H1 (cell line): ENCODE measurements around the gene KCP. TPM values are rescaled to one million over a fixed set of nuclear protein-coding genes. Genes with fewer than 3 reads are reported as not detected.

ENCODE experiments used
- CTCF ChIA-PET: fragments of 300-600 bp; sonication (Branson Sonifier 250); formaldehyde crosslinking; loops from one replicate; lab custom pipeline; 2021; ENCODE audit not compliant: partially characterized antibody; lab: Charles Lee
- POLR2A ChIA-PET: fragments of 300-600 bp; sonication (Branson Sonifier 250); formaldehyde crosslinking; loops from one replicate; lab custom pipeline; 2021; ENCODE audit warnings: inconsistent platforms; ENCODE audit not compliant: partially characterized antibody; lab: Charles Lee
- DNase-seq, 2 experiments: peaks; one replicate each; pipeline versions ENCODE4 v3.0.0 to v3.0.0-alpha.2; 2010 to 2022; ENCODE audit warnings: low spot score in 2 of 2, low read depth in 1 of 2, mixed read lengths in 1 of 2
- FAIRE-seq: peaks from 2 replicates; lab custom pipeline; 2011; peaks lifted over from hg19 to GRCh38; lab: Jason Lieb, UNC
- H2AFZ ChIP-seq: 2 replicates; pipeline ENCODE4 v1.8.1; 2012; ENCODE audit warnings: low read length, inconsistent platforms
- H2AK5ac ChIP-seq: 2 replicates; pipeline ENCODE4 v1.6.1; 2013; ENCODE audit warnings: low read depth, low read length
- H2BK120ac ChIP-seq: replicated peaks from 2 replicates; pipeline ENCODE3; 2013; ENCODE audit warnings: low read depth, low read length, inconsistent platforms
- H2BK12ac ChIP-seq: 2 replicates; pipeline ENCODE4 v1.6.1; 2013; ENCODE audit warnings: low read depth, low read length
- H2BK15ac ChIP-seq: 2 replicates; pipeline ENCODE4 v1.6.1; 2013; ENCODE audit warnings: low read length
- H2BK20ac ChIP-seq: 2 replicates; pipeline ENCODE4 v1.6.1; 2013; ENCODE audit warnings: low read length
- H2BK5ac ChIP-seq: 2 replicates; pipeline ENCODE4 v1.6.1; 2013; ENCODE audit warnings: low read depth, low read length
- H3K14ac ChIP-seq: 2 replicates; pipeline ENCODE4 v1.6.1; 2013; ENCODE audit warnings: inconsistent platforms; ENCODE audit not compliant: insufficient read length
- H3K18ac ChIP-seq: 2 replicates; pipeline ENCODE4 v1.6.1; 2013; ENCODE audit warnings: low read length; ENCODE audit errors: extremely low read depth
- H3K23ac ChIP-seq: 2 replicates; pipeline ENCODE4 v1.6.1; 2013; ENCODE audit warnings: inconsistent platforms; ENCODE audit not compliant: insufficient read length
- H3K23me2 ChIP-seq: 2 replicates; pipeline ENCODE4 v1.6.1; 2013; ENCODE audit warnings: low read depth, low read length
- H3K27ac ChIP-seq: 2 replicates; pipeline ENCODE4 v1.6.1; 2011; ENCODE audit warnings: low read depth, low read length, inconsistent platforms
- H3K27me3 ChIP-seq, 4 experiments: replicated peaks in 1 of 4; 1 replicate in 1 of 4; 2 replicates in 3 of 4; pipeline versions ENCODE4 v1.6.1 to v1.8.1; 2011 to 2013; ENCODE audit warnings: low read length in 3 of 4, mild to moderate bottlenecking in 3 of 4, inconsistent platforms in 2 of 4, mixed read lengths in 2 of 4, moderate library complexity in 1 of 4; ENCODE audit not compliant: control insufficient read depth in 3 of 4, insufficient read depth in 3 of 4; ENCODE audit errors: extremely low read depth in 1 of 4
- H3K36me3 ChIP-seq, 4 experiments: 2 replicates each; pipeline versions ENCODE4 v1.6.1 to v1.8.1; 2011 to 2013; ENCODE audit warnings: mild to moderate bottlenecking in 4 of 4, low read length in 3 of 4, moderate library complexity in 2 of 4, control low read depth in 1 of 4, inconsistent platforms in 1 of 4; ENCODE audit not compliant: insufficient read depth in 4 of 4, control insufficient read depth in 2 of 4
- H3K4ac ChIP-seq: replicated peaks from 2 replicates; pipeline ENCODE3; 2013; ENCODE audit warnings: low read length, low read depth, mixed read lengths, inconsistent platforms; ENCODE audit not compliant: insufficient read length
- H3K4me1 ChIP-seq, 4 experiments: replicated peaks in 1 of 4; 1 replicate in 1 of 4; 2 replicates in 3 of 4; pipeline versions ENCODE4 v1.6.1 to v1.8.1; 2011 to 2013; ENCODE audit warnings: low read length in 3 of 4, inconsistent platforms in 2 of 4, mixed read lengths in 1 of 4; ENCODE audit not compliant: insufficient read depth in 4 of 4, control insufficient read depth in 3 of 4
- H3K4me2 ChIP-seq, 2 experiments: 2 replicates each; pipeline versions ENCODE4 v1.6.1 to v1.8.1; 2011 to 2013; ENCODE audit warnings: low read depth in 2 of 2, low read length in 2 of 2, control low read depth in 1 of 2, inconsistent platforms in 1 of 2, mild to moderate bottlenecking in 1 of 2; ENCODE audit not compliant: insufficient read depth in 1 of 2
- H3K4me3 ChIP-seq, 4 experiments: fragments of 200-600, 300-600 bp in 1 of 4; sonication (generic), shearing (Covaris generic), sonication (Bioruptor Twin) in 1 of 4; 2 replicates each; pipeline versions ENCODE4 v1.5.1 to v1.8.1; 2011 to 2016; ENCODE audit warnings: low read length in 4 of 4, low read depth in 3 of 4, control low read depth in 2 of 4, inconsistent platforms in 2 of 4, mild to moderate bottlenecking in 2 of 4, mixed read lengths in 1 of 4, moderate library complexity in 1 of 4; ENCODE audit not compliant: insufficient read depth in 2 of 4; ENCODE audit errors: extremely low read depth in 1 of 4
- H3K56ac ChIP-seq: replicated peaks from 2 replicates; pipeline ENCODE3; 2013; ENCODE audit warnings: low read depth, mild to moderate bottlenecking, mixed read lengths, low read length, inconsistent platforms; ENCODE audit not compliant: insufficient read length
- H3K79me1 ChIP-seq: 2 replicates; pipeline ENCODE4 v1.6.1; 2013; ENCODE audit warnings: low read depth, low read length, control low read depth
- H3K79me2 ChIP-seq, 2 experiments: 2 replicates each; pipeline versions ENCODE4 v1.6.1 to v1.8.1; 2012 to 2013; ENCODE audit warnings: low read length in 2 of 2, mild to moderate bottlenecking in 2 of 2, inconsistent platforms in 1 of 2; ENCODE audit not compliant: insufficient read depth in 2 of 2, control insufficient read depth in 1 of 2
- H3K9ac ChIP-seq, 4 experiments: replicated peaks in 1 of 4; 1 replicate in 1 of 4; 2 replicates in 3 of 4; pipeline versions ENCODE4 v1.6.1 to v1.8.1; 2011 to 2013; ENCODE audit warnings: low read depth in 3 of 4, low read length in 3 of 4, control low read depth in 2 of 4, mild to moderate bottlenecking in 2 of 4, moderate library complexity in 2 of 4, inconsistent platforms in 1 of 4; ENCODE audit errors: extremely low read depth in 1 of 4
- H3K9me3 ChIP-seq, 2 experiments: 2 replicates each; pipeline versions ENCODE4 v1.6.1 to v1.8.1; 2012 to 2013; ENCODE audit warnings: mild to moderate bottlenecking in 2 of 2, moderate library complexity in 2 of 2, control low read depth in 1 of 2, inconsistent platforms in 1 of 2, low read depth in 1 of 2, low read length in 1 of 2, mixed read lengths in 1 of 2; ENCODE audit not compliant: insufficient read depth in 2 of 2
- H4K20me1 ChIP-seq, 2 experiments: replicated peaks in 1 of 2; 2 replicates each; pipeline versions ENCODE3 to v1.8.1; 2011 to 2013; ENCODE audit warnings: inconsistent platforms in 2 of 2, low read length in 2 of 2, mild to moderate bottlenecking in 1 of 2; ENCODE audit not compliant: insufficient read depth in 2 of 2, control insufficient read depth in 1 of 2
- H4K5ac ChIP-seq: 2 replicates; pipeline ENCODE4 v1.6.1; 2013; ENCODE audit warnings: low read length, low read depth, mixed read lengths, inconsistent platforms; ENCODE audit not compliant: insufficient read length
- H4K8ac ChIP-seq: 2 replicates; pipeline ENCODE4 v1.8.0; 2013; ENCODE audit warnings: mild to moderate bottlenecking, moderate library complexity, low read length, inconsistent platforms; ENCODE audit not compliant: insufficient read depth; ENCODE audit errors: extremely low read depth
- H4K91ac ChIP-seq: replicated peaks from 2 replicates; pipeline ENCODE3; 2013; ENCODE audit warnings: low read length, mixed read lengths, inconsistent platforms; ENCODE audit not compliant: insufficient read length
- ASH2L ChIP-seq: fragments of 200-600, 300-600 bp; sonication (generic); IDR thresholded peaks from one replicate; pipeline ENCODE4 v1.7.1; 2017; ENCODE audit warnings: low read length
- BRCA1 ChIP-seq: IDR thresholded peaks from 2 replicates; pipeline ENCODE4 v1.6.1; 2012; ENCODE audit warnings: low read depth, low read length, improper control_type of control experiment
- CBX5 ChIP-seq: fragments of 300-800, 300-1000 bp; sonication (generic); IDR thresholded peaks from 2 replicates; pipeline ENCODE4 v1.7.1; 2016; ENCODE audit warnings: antibody characterized with exemption, low read length, low read depth
- CREB1 ChIP-seq: IDR thresholded peaks from 2 replicates; pipeline ENCODE4 v1.6.1; 2012; ENCODE audit warnings: inconsistent platforms
- E2F6 ChIP-seq: IDR thresholded peaks from 2 replicates; pipeline ENCODE4 v1.6.1; 2012; ENCODE audit warnings: inconsistent platforms
- KDM1A ChIP-seq: fragments of 200-600, 300-600 bp; sonication (generic); IDR thresholded peaks from 2 replicates; pipeline ENCODE4 v1.7.1; 2016; ENCODE audit warnings: mild to moderate bottlenecking, low read length, borderline replicate concordance
- NANOG ChIP-seq: IDR thresholded peaks from 2 replicates; pipeline ENCODE4 v1.6.1; 2011; ENCODE audit warnings: low read length, low read depth, mild to moderate bottlenecking, inconsistent platforms; ENCODE audit not compliant: insufficient read depth, poor library complexity, severe bottlenecking
- SP4 ChIP-seq: IDR thresholded peaks from 2 replicates; pipeline ENCODE4 v1.6.1; 2012; ENCODE audit warnings: low read length, inconsistent platforms
- SUZ12 ChIP-seq: fragments of 200-600 bp; sonication (generic); IDR thresholded peaks from 2 replicates; pipeline ENCODE4 v1.6.1; 2012; ENCODE audit warnings: mild to moderate bottlenecking, inconsistent platforms, low read length, moderate library complexity, mixed read lengths
- TAF1 ChIP-seq: IDR thresholded peaks from 2 replicates; pipeline ENCODE4 v1.6.1; 2011; ENCODE audit warnings: mild to moderate bottlenecking, low read depth, low read length
- TAF7 ChIP-seq: optimal IDR thresholded peaks from 2 replicates; pipeline ENCODE3; 2011; ENCODE audit warnings: low read depth, mild to moderate bottlenecking, inconsistent platforms, low read length, moderate library complexity, borderline replicate concordance
- WGBS, 2 experiments: shearing (Covaris generic) in 1 of 2; methylation state at CpG; one replicate each; pipeline versions ENCODE4 v1.1.6 to v1.1.7; 2013 to 2015; ENCODE audit warnings: low lambda C conversion rate in 2 of 2, mixed read lengths in 2 of 2, inconsistent platforms in 1 of 2, low coverage in 1 of 2, missing lambda C conversion rate in 1 of 2; ENCODE audit not compliant: insufficient replicate concordance in 2 of 2, insufficient coverage in 1 of 2, insufficient read length in 1 of 2; ENCODE audit errors: extremely low coverage in 1 of 2, missing lambda C conversion rate in 1 of 2; 5-methylcytosine and 5-hydroxymethylcytosine counted together
- polyA plus RNA-seq, 7 experiments: library from polyadenylated mRNA; depleted of rRNA in 3 of 7; stranded (reverse) in 5 of 7; unstranded in 2 of 7; fragments of >200 nt in 5 of 7; fragments of 200-250 nt in 2 of 7; gene quantifications; 1 replicate in 5 of 7; 2 replicates in 1 of 7; 4 replicates in 1 of 7; pipeline versions ENCODE4 v1.2.1 to v1.2.3, GENCODE V29; 2011 to 2013; ENCODE audit warnings: missing spikeins in 2 of 7, mixed read lengths in 2 of 7
- total RNA-seq: library from RNA; stranded (reverse); fragmentation: NEBNext Ultra II Directional; extraction: Animal tissue kit (Norgen Biotek cat#: 25700); gene quantifications from 2 replicates; pipeline ENCODE4 v1.2.1, GENCODE V29; 2021

Gene KCP
- total and polyA plus RNA-seq, 2 of the 8 experiments (the other 6 are each of a cell fraction or from before 2014, with no cell fraction given), result 1.3 to 2.0 TPM

GRCh38 chr7:128831178-128831993, 79.1 kb downstream of the KCP start:
- Histone ChIP-seq H3K4me2 (peak overlapping the region; percentile 99 to 100), H4K8ac (peak overlapping the region; percentile 29; the same call in 1 of the 2 replicates), H2BK120ac (no peak overlapping the region), H2BK12ac (peak overlapping the region; percentile 68; the same call in 1 of the 2 replicates), H2BK20ac (0 out of 2 replicates have a peak overlapping the region, but pooled peaks have one; percentile 48), H3K23ac (no peak overlapping the region), H2BK5ac (peak overlapping the region; percentile 52; the same call in 1 of the 2 replicates), H3K79me1 (no peaks in the 10 kb centered on the region), H3K9ac (no peak overlapping the region), H2BK15ac (no peak overlapping the region), H3K36me3 (no peaks in the 10 kb centered on the region), H3K23me2 (peaks cover 24% of the 10 kb centered on the region), H4K5ac (no peak overlapping the region), H3K18ac (peak overlapping the region; percentile 87), H3K14ac (no peak overlapping the region), H3K56ac (no peak overlapping the region), H3K27ac (no peak overlapping the region), H3K27me3 (peaks cover 8 to 27% (median 27%) of the 10 kb centered on the region in 4 experiments; a peak in 6 of 7 replicates), H2AK5ac (no peak overlapping the region), H2AFZ (peak overlapping the region; percentile 36; the same call in 1 of the 2 replicates), H3K79me2 (no peaks in the 10 kb centered on the region), H4K91ac (peak overlapping the region; percentile 20), H4K20me1 (no peaks in the 10 kb centered on the region), H3K9me3 (no peaks in the 10 kb centered on the region), H3K4me3 (peak overlapping the region; percentile 26 to 66 (median 48); a peak in 7 of 8 replicates), H3K4ac (no peak overlapping the region), H3K4me1 (peaks cover 3 to 53% (median 31%) of the 10 kb centered on the region in 4 experiments)
- CTCF ChIA-PET, result interaction anchor here (0.6 to 7.6 kb wide), 14 partner anchors 8 to 1558 kb away, joined by 3 to 71 read pairs (median 5); partner anchors contain the start of genes ATP6V1F and CALU
- FAIRE-seq (no peak), DNase-seq (peak in 1 of 2 experiments; percentile 83)
- WGBS, 2 experiments, result 3% methylated on average over 27 of the region's 33 CpGs; no CpG with 5 or more reads in 1 of the 2 experiments
- POLR2A ChIA-PET, result interaction anchor here (0.6 to 5.7 kb wide), 20 partner anchors 7 to 338 kb away, joined by 3 to 31 read pairs (median 4); partner anchors contain the start of gene ATP6V1F
- TF ChIP-seq TAF1, result no peak
- TF ChIP-seq E2F6, result peak; percentile 86
- TF ChIP-seq NANOG, result no peak
- no peak for TF ChIP-seq CBX5
- peak; percentile 87 for TF ChIP-seq SUZ12
- TF ChIP-seq KDM1A, result peak; percentile 57; the same call in 1 of the 2 replicates
- TF ChIP-seq ASH2L, result peak; percentile 16
- no peak for TF ChIP-seq TAF7
- no peak for TF ChIP-seq BRCA1
- no peak for TF ChIP-seq SP4
- 0 out of 2 replicates have a peak, but pooled peaks have one; percentile 41 for TF ChIP-seq CREB1
